Transverse colon (tissue), 4 donors: ENCODE data around the gene KRTAP2-3.

ENCODE experiments used
- CTCF ChIP-seq, 5 experiments: fragments of 200-600 bp in 3 of 5; fragments of 450-650 bp in 2 of 5; sonication (generic) in 3 of 5; IDR thresholded peaks; 1 replicate in 2 of 5; 2 replicates in 3 of 5; pipeline ENCODE4 v1.5.1; 2016 to 2017; ENCODE audit warnings: antibody characterized with exemption in 5 of 5, inconsistent platforms in 3 of 5, mild to moderate bottlenecking in 2 of 5, moderate library complexity in 1 of 5
- EP300 ChIP-seq: sonication (generic); formaldehyde crosslinking; IDR thresholded peaks from one replicate; pipeline ENCODE4 v1.6.1; 2017; ENCODE audit warnings: antibody characterized with exemption, low read depth
- POLR2A ChIP-seq: fragments of 450-650 bp; IDR thresholded peaks from one replicate; pipeline ENCODE4 v1.6.1; 2016; ENCODE audit warnings: antibody characterized with exemption, mild to moderate bottlenecking, moderate library complexity
- POLR2AphosphoS5 ChIP-seq, 3 donors: sonication (generic); formaldehyde crosslinking; IDR thresholded peaks; one replicate each; pipeline ENCODE4 v1.6.1; 2016; ENCODE audit warnings: antibody characterized with exemption in 3 of 3

- TF ChIP-seq POLR2A, result no peak
- no peak for TF ChIP-seq CTCF (IDR thresholded peaks at IDR 0.05)
- TF ChIP-seq EP300, result no peak
- no peak for TF ChIP-seq POLR2AphosphoS5 (IDR thresholded peaks at IDR 0.05)
Measured at GRCh38 chr17:41067281-41067680, 7.4 kb upstream of the KRTAP2-3 start.
